Endothelial cell of umbilical vein (primary cell): ENCODE measurements around the gene MDGA2. TPM values are rescaled to one million over a fixed set of nuclear protein-coding genes. Genes with fewer than 3 reads are reported as not detected.
A peak's percentile ranks its signal among the peaks of the same experiment; 100 is the strongest.

Experiments used
- BruUV-seq: library from RNA; stranded (reverse); fragments of 400-500 nt; replicated peaks from 2 replicates; lab custom pipeline; 2021; lab: Mats Ljungman, UMichigan
- CTCF ChIA-PET: fragments of 300-600, 350-600 bp; sonication (Branson Sonifier 250); formaldehyde crosslinking; loops from one replicate; lab custom pipeline; 2021; ENCODE audit warnings: antibody characterized with exemption, inconsistent platforms; lab: Charles Lee
- POLR2A ChIA-PET: fragments of 300-600, 350-600 bp; sonication (Branson Sonifier 250); formaldehyde crosslinking; loops from one replicate; lab custom pipeline; 2021; ENCODE audit warnings: antibody characterized with exemption, inconsistent platforms; lab: Charles Lee
- DNase-seq: peaks from one replicate; pipeline ENCODE4 v3.0.0-alpha.2; 2011; ENCODE audit warnings: low read depth, low spot score
- FAIRE-seq: peaks from 2 replicates; lab custom pipeline; 2011; peaks lifted over from hg19 to GRCh38; lab: Jason Lieb, UNC
- H2AFZ ChIP-seq: 2 replicates; pipeline ENCODE4 v1.6.0; 2012; ENCODE audit warnings: low read depth, low read length, control low read depth, inconsistent platforms
- H3K27ac ChIP-seq: 2 replicates; pipeline ENCODE4 v1.5.1; 2011; ENCODE audit warnings: low read depth, mild to moderate bottlenecking, control low read depth, low read length, moderate library complexity; ENCODE audit not compliant: insufficient read depth
- H3K27me3 ChIP-seq, 2 experiments: 2 replicates each; pipeline versions ENCODE4 v1.6.0 to v1.6.1; 2011; ENCODE audit warnings: low read length in 2 of 2, mixed read lengths in 1 of 2; ENCODE audit not compliant: control insufficient read depth in 2 of 2, insufficient read depth in 2 of 2
- H3K36me3 ChIP-seq, 2 experiments: 2 replicates in 1 of 2; 3 replicates in 1 of 2; pipeline ENCODE4 v1.5.1; 2011; ENCODE audit warnings: low read length in 2 of 2, mild to moderate bottlenecking in 1 of 2, moderate library complexity in 1 of 2; ENCODE audit not compliant: control insufficient read depth in 2 of 2, insufficient read depth in 2 of 2; ENCODE audit errors: extremely low read depth in 1 of 2
- H3K4me1 ChIP-seq: 3 replicates; pipeline ENCODE4 v1.5.1; 2011; ENCODE audit warnings: mild to moderate bottlenecking, low read length; ENCODE audit not compliant: control insufficient read depth, insufficient read depth; ENCODE audit errors: extremely low read depth
- H3K4me2 ChIP-seq: 2 replicates; pipeline ENCODE4 v1.6.1; 2011; ENCODE audit warnings: low read length, control low read depth, mixed read lengths; ENCODE audit not compliant: insufficient read depth
- H3K4me3 ChIP-seq, 3 experiments: fragments of 200-600 bp in 1 of 3; sonication (generic), shearing (Covaris generic) in 1 of 3; replicated peaks in 1 of 3; 2 replicates each; pipeline ENCODE4 v1.5.1; 2011 to 2016; ENCODE audit warnings: control low read depth in 3 of 3, low read length in 3 of 3, mild to moderate bottlenecking in 2 of 3, inconsistent platforms in 1 of 3, low read depth in 1 of 3, moderate library complexity in 1 of 3; ENCODE audit not compliant: insufficient read depth in 1 of 3
- H3K79me2 ChIP-seq: 2 replicates; pipeline ENCODE4 v1.6.0; 2012; ENCODE audit warnings: low read length, inconsistent platforms; ENCODE audit not compliant: control insufficient read depth, insufficient read depth
- H3K9ac ChIP-seq: replicated peaks from 2 replicates; pipeline ENCODE3; 2011; ENCODE audit warnings: low read length, control low read depth; ENCODE audit not compliant: insufficient read depth; ENCODE audit errors: extremely low read depth
- H3K9me1 ChIP-seq: replicated peaks from 3 replicates; pipeline ENCODE4 v1.6.0; 2011; ENCODE audit warnings: mild to moderate bottlenecking, low read length; ENCODE audit not compliant: control insufficient read depth, insufficient read depth; ENCODE audit errors: extremely low read depth
- H3K9me3 ChIP-seq: replicated peaks from 2 replicates; pipeline ENCODE4 v1.5.1; 2012; ENCODE audit warnings: low read length, inconsistent platforms; ENCODE audit not compliant: control insufficient read depth, insufficient read depth
- H4K20me1 ChIP-seq: replicated peaks from 2 replicates; pipeline ENCODE3; 2011; ENCODE audit warnings: mild to moderate bottlenecking, low read length; ENCODE audit not compliant: control insufficient read depth, insufficient read depth; ENCODE audit errors: extremely low read depth
- EZH2 ChIP-seq: IDR thresholded peaks from 2 replicates; pipeline ENCODE4 v1.6.1; 2012; ENCODE audit warnings: borderline replicate concordance, low read depth, mild to moderate bottlenecking, moderate library complexity, low read length, inconsistent platforms; ENCODE audit not compliant: severe bottlenecking
- FOS ChIP-seq: IDR thresholded peaks from 2 replicates; pipeline ENCODE4 v1.6.1; 2011; ENCODE audit warnings: mild to moderate bottlenecking, low read length, moderate library complexity, borderline replicate concordance; ENCODE audit not compliant: insufficient read depth
- GATA2 ChIP-seq: IDR thresholded peaks from 2 replicates; pipeline ENCODE4 v1.7.0; 2011; ENCODE audit warnings: low read depth, mild to moderate bottlenecking, moderate library complexity, mixed read lengths, low read length; ENCODE audit not compliant: insufficient read length, insufficient read depth
- JUN ChIP-seq: IDR thresholded peaks from 2 replicates; pipeline ENCODE4 v1.6.1; 2011; ENCODE audit warnings: borderline replicate concordance, low read depth; ENCODE audit not compliant: insufficient read length, insufficient read depth
- MYC ChIP-seq: IDR thresholded peaks from one replicate; pipeline ENCODE4 v1.6.1; 2011; ENCODE audit warnings: mild to moderate bottlenecking, low read depth, low read length
- POLR2A ChIP-seq: IDR thresholded peaks from 2 replicates; pipeline ENCODE4 v1.6.1; 2012; ENCODE audit warnings: low read depth, mild to moderate bottlenecking, control low read depth, low read length
- POLR2AphosphoS5 ChIP-seq: IDR thresholded peaks from 2 replicates; pipeline ENCODE4 v1.6.1; 2012; ENCODE audit warnings: low read depth, mild to moderate bottlenecking, control low read depth, low read length, moderate library complexity; ENCODE audit not compliant: insufficient read depth
- dilution Hi-C: fragments of 300-500 bp; cut with MboI; formaldehyde crosslinking; loops from one replicate; pipeline ENCODE4 v1.15.0; 2019; ENCODE audit warnings: low sequenced_read_pairs; ENCODE audit not compliant: extremely low pct_ligation_motif_present
- intact Hi-C: fragments of 100-400 bp; cut with micrococcal nuclease; formaldehyde crosslinking; loops from one replicate; pipeline ENCODE4 v1.10.0; 2022
- polyA plus RNA-seq, 4 experiments: library from polyadenylated mRNA; depleted of rRNA in 3 of 4; stranded (reverse) in 3 of 4; unstranded in 1 of 4; fragments of >200 nt; gene quantifications; 2 replicates each; pipeline versions ENCODE4 v1.2.1 to v1.2.3, GENCODE V29; 2011 to 2012; ENCODE audit warnings: missing spikeins in 1 of 4
- total RNA-seq: library from RNA; stranded (reverse); gene quantifications from 2 replicates; pipeline ENCODE4 v1.2.3, GENCODE V29; 2021
- TF ChIP-seq, protein P1 (sequence below): IDR thresholded peaks from 2 replicates; pipeline ENCODE4 v1.6.1; 2011; ENCODE audit not compliant: insufficient read depth, insufficient read length
- TF ChIP-seq, protein P2 (sequence below), 2 donors: IDR thresholded peaks; 1 replicate in 1 of 2; 2 replicates in 1 of 2; pipeline ENCODE4 v1.5.1; 2011; ENCODE audit warnings: low read length in 2 of 2, mild to moderate bottlenecking in 2 of 2, moderate library complexity in 2 of 2, control low read depth in 1 of 2, inconsistent platforms in 1 of 2, low read depth in 1 of 2; ENCODE audit not compliant: insufficient read depth in 1 of 2; ENCODE audit errors: extremely low read depth in 1 of 2

Gene MDGA2
- total and polyA plus RNA-seq, 2 donors (not counting 3 experiments of a cell fraction or from before 2014, with no cell fraction given), result not detected

DNA sequence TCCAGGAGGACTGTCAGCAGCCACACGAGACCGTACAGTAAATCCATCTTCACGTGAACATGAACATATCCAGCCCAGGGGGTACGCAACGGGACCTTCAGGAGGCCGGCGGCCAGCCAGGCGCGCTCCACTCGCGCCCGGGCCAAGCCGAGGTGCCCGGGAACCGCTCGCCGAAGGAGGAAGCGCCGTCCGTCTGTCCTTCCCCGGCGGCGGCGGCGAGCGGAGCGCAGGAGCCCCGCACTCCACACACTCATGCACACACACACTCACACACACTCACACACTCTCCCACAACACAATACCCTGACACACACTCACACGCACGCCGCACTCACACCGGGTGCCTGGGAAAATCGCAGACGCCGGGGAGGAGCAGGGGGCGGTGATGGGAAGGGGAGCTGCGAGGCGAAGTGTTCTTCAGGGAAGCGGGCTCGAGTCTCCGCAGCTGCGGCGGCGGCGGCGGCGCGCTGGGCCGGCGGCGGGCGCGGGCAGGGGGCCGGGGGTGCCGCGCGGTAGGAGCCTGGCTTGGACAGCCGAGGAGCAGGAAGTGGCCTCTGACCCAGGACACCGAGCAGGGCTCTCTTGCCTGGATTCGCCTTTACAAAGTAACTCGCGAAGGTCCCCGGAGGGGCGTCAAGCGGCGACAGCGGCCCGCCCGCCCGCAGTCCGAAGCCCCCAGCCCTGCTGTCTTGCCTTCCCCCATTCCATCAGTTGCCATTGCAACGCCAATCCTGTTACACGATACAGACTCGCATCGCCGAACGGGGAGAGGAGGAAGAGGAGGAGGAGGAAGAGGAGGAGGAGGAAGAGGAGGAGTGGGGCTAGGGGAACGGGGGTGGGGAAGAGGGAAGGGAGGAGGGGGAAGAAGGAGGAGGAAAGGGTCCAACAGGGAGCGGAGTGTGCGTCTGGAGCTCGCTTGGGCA is 601 bp downstream of the MDGA2 start:
- Histone ChIP-seq H3K27ac (no peak overlapping the region), H3K9me3 (no peaks in the 10 kb centered on the region), H3K79me2 (no peaks in the 10 kb centered on the region), H3K36me3 (no peaks in the 10 kb centered on the region), H2AFZ (no peak overlapping the region), H4K20me1 (no peaks in the 10 kb centered on the region), H3K27me3 (peaks cover 27 to 35% of the 10 kb centered on the region in 2 experiments), H3K4me1 (peaks cover 3% of the 10 kb centered on the region), H3K4me2 (peak overlapping the region; percentile 36), H3K4me3 (peak overlapping the region in 1 of 3 experiments; percentile 2), H3K9ac (no peak overlapping the region), H3K9me1 (no peaks in the 10 kb centered on the region)
- FAIRE-seq, result no peak
- no peak for DNase-seq
- ChIA-PET POLR2A (no interaction called here), CTCF (no interaction called here)
- dilution Hi-C loops, result no loop called here
- intact Hi-C loops, result no loop called here
- TF ChIP-seq, protein P1, sequence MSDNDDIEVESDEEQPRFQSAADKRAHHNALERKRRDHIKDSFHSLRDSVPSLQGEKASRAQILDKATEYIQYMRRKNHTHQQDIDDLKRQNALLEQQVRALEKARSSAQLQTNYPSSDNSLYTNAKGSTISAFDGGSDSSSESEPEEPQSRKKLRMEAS, result no peak
- TF ChIP-seq FOS (no peak), POLR2A (no peak), POLR2AphosphoS5 (no peak), GATA2 (no peak), MYC (no peak), EZH2 (no peak), JUN (no peak)
- TF ChIP-seq, protein P2, sequence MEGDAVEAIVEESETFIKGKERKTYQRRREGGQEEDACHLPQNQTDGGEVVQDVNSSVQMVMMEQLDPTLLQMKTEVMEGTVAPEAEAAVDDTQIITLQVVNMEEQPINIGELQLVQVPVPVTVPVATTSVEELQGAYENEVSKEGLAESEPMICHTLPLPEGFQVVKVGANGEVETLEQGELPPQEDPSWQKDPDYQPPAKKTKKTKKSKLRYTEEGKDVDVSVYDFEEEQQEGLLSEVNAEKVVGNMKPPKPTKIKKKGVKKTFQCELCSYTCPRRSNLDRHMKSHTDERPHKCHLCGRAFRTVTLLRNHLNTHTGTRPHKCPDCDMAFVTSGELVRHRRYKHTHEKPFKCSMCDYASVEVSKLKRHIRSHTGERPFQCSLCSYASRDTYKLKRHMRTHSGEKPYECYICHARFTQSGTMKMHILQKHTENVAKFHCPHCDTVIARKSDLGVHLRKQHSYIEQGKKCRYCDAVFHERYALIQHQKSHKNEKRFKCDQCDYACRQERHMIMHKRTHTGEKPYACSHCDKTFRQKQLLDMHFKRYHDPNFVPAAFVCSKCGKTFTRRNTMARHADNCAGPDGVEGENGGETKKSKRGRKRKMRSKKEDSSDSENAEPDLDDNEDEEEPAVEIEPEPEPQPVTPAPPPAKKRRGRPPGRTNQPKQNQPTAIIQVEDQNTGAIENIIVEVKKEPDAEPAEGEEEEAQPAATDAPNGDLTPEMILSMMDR (IDR thresholded peaks at IDR 0.05; ENCODE audit: extremely low read depth in 1 of 2, insufficient read depth in 1 of 2, low read depth in 1 of 2, low read length in 2 of 2), result no peak
- BruUV-seq, result no TSS peak
